ENCODE measurements around the gene OR6K6. TPM values are rescaled to one million over a fixed set of nuclear protein-coding genes. Genes with fewer than 3 reads are reported as not detected.

Gene OR6K6
- total RNA-seq, 6 experiments from 2014 or later: not detected

- Mint-ChIP-seq H3K4me3 (no peak overlapping the region), H3K27ac (no peak overlapping the region), H3K27me3 (ENCODE audit: insufficient read depth) (no peaks in the 10 kb centered on the region), H3K36me3 (ENCODE audit: low read depth) (no peaks in the 10 kb centered on the region), H3K9me3 (peaks cover 12% of the 10 kb centered on the region), H3K4me1 (ENCODE audit: low read depth) (no peaks in the 10 kb centered on the region)
- no peak for DNase-seq
- no peak for TF ChIP-seq CTCF (IDR thresholded peaks at IDR 0.05)
These were observed 45.2 kb downstream of the OR6K6 start for GRCh38 chr1:158799689-158800088.

- Mint-ChIP-seq H3K4me3 (no peak overlapping the region), H3K36me3 (ENCODE audit: low read depth) (no peaks in the 10 kb centered on the region), H3K4me1 (ENCODE audit: low read depth) (no peaks in the 10 kb centered on the region), H3K9me3 (peaks cover 11% of the 10 kb centered on the region; the same call in 1 of the 2 replicates), H3K27ac (no peak overlapping the region), H3K27me3 (ENCODE audit: insufficient read depth) (no peaks in the 10 kb centered on the region)
- no peak for TF ChIP-seq CTCF (IDR thresholded peaks at IDR 0.05)
- DNase-seq: no peak
These were observed 46.0 kb downstream of the OR6K6 start for GRCh38 chr1:158800526-158800925.

GRCh38 chr1:158801396-158801795, 46.9 kb downstream of the OR6K6 start:
- no peak for DNase-seq
- TF ChIP-seq CTCF (IDR thresholded peaks at IDR 0.05): no peak
- peaks cover 7% of the 10 kb centered on the region; the same call in 1 of the 2 replicates for H3K9me3 Mint-ChIP-seq
- no peaks in the 10 kb centered on the region for H3K27me3 Mint-ChIP-seq (ENCODE audit: insufficient read depth)
- no peaks in the 10 kb centered on the region for H3K36me3 Mint-ChIP-seq (ENCODE audit: low read depth)
- no peaks in the 10 kb centered on the region for H3K4me1 Mint-ChIP-seq (ENCODE audit: low read depth)
- no peak overlapping the region for H3K27ac Mint-ChIP-seq
- no peak overlapping the region for H3K4me3 Mint-ChIP-seq

GRCh38 chr1:158803678-158804077, 49.2 kb downstream of the OR6K6 start:
- H3K9me3 Mint-ChIP-seq: peaks cover 6% of the 10 kb centered on the region
- TF ChIP-seq CTCF (IDR thresholded peaks at IDR 0.05): no peak

More at GRCh38 chr1:158803678-158804077, 49.2 kb downstream of the OR6K6 start:
- H3K36me3 Mint-ChIP-seq (ENCODE audit: low read depth): no peaks in the 10 kb centered on the region
- no peaks in the 10 kb centered on the region for H3K4me1 Mint-ChIP-seq (ENCODE audit: low read depth)
- no peak overlapping the region for H3K4me3 Mint-ChIP-seq
- no peak for DNase-seq
- H3K27ac Mint-ChIP-seq: no peak overlapping the region
- H3K27me3 Mint-ChIP-seq (ENCODE audit: insufficient read depth): no peaks in the 10 kb centered on the region

Other genes with a start within 250 kb of the OR6K6 start
- gene OR6Y1, start 200.3 kb upstream of the OR6K6 start, total RNA-seq (2021; fragmentation: NEBNext Ultra II Directional; extraction: Animal tissue kit (Norgen Biotek cat#: 25700)): not detected
- not detected for gene OR6P1, start 184.1 kb upstream of the OR6K6 start, total RNA-seq (2021; fragmentation: NEBNext Ultra II Directional; extraction: Animal tissue kit (Norgen Biotek cat#: 25700))
- not detected for gene OR10X1, start 174.8 kb upstream of the OR6K6 start, total RNA-seq (2021; fragmentation: NEBNext Ultra II Directional; extraction: Animal tissue kit (Norgen Biotek cat#: 25700))
- not detected for gene OR10Z1, start 149.5 kb upstream of the OR6K6 start, total RNA-seq (2021; fragmentation: NEBNext Ultra II Directional; extraction: Animal tissue kit (Norgen Biotek cat#: 25700))
- not detected for gene SPTA1, start 68.0 kb upstream of the OR6K6 start, total RNA-seq (2021; fragmentation: NEBNext Ultra II Directional; extraction: Animal tissue kit (Norgen Biotek cat#: 25700))
- not detected for gene OR6K2, start 54.1 kb upstream of the OR6K6 start, total RNA-seq (2021; fragmentation: NEBNext Ultra II Directional; extraction: Animal tissue kit (Norgen Biotek cat#: 25700))
- not detected for gene OR6K3, start 34.0 kb upstream of the OR6K6 start, total RNA-seq (2021; fragmentation: NEBNext Ultra II Directional; extraction: Animal tissue kit (Norgen Biotek cat#: 25700))
- gene OR6N1, start 17.5 kb downstream of the OR6K6 start, total RNA-seq (2021; fragmentation: NEBNext Ultra II Directional; extraction: Animal tissue kit (Norgen Biotek cat#: 25700)): not detected
- gene OR6N2, start 26.5 kb downstream of the OR6K6 start, total RNA-seq (2021; fragmentation: NEBNext Ultra II Directional; extraction: Animal tissue kit (Norgen Biotek cat#: 25700)): not detected
- not detected for gene MNDA, start 76.6 kb downstream of the OR6K6 start, total RNA-seq (2021; fragmentation: NEBNext Ultra II Directional; extraction: Animal tissue kit (Norgen Biotek cat#: 25700))
- gene PYHIN1, start 176.8 kb downstream of the OR6K6 start, total RNA-seq (2021; fragmentation: NEBNext Ultra II Directional; extraction: Animal tissue kit (Norgen Biotek cat#: 25700)): not detected